Measurements from ENCODE around the gene OTUD7B.
A peak's percentile ranks its signal among the peaks of the same experiment; 100 is the strongest.

The OTUD7B gene

DNA sequence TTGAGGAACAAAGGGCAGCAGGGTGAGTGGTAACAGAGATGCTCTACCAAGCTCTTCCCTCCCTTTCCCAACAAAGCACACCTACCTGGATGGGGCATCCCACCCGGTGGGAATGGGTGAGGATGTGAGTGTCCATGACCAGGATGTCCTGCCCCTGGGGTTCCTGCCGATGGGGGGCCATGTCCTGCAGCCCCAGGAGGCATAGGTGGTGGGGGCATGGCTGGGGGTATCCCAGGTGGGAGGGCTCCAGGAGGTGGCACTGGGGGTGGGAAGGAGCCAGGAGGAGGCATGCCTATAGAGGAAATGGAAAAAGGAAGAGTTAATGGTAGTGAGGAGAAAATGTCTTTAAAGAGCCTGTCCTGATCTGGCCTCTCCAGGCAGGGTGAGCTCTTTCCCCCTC, 84.8 kb downstream of the OTUD7B start:
- no peak overlapping the region for H3K4me3 ChIP-seq (ENCODE audit: low read length)
- DNase-seq (ENCODE audit: low read depth), result no peak
- TF ChIP-seq, protein P1, sequence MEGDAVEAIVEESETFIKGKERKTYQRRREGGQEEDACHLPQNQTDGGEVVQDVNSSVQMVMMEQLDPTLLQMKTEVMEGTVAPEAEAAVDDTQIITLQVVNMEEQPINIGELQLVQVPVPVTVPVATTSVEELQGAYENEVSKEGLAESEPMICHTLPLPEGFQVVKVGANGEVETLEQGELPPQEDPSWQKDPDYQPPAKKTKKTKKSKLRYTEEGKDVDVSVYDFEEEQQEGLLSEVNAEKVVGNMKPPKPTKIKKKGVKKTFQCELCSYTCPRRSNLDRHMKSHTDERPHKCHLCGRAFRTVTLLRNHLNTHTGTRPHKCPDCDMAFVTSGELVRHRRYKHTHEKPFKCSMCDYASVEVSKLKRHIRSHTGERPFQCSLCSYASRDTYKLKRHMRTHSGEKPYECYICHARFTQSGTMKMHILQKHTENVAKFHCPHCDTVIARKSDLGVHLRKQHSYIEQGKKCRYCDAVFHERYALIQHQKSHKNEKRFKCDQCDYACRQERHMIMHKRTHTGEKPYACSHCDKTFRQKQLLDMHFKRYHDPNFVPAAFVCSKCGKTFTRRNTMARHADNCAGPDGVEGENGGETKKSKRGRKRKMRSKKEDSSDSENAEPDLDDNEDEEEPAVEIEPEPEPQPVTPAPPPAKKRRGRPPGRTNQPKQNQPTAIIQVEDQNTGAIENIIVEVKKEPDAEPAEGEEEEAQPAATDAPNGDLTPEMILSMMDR (conservative IDR thresholded peaks at IDR 0.05; ENCODE audit: low read depth, low read length), result no peak

DNA sequence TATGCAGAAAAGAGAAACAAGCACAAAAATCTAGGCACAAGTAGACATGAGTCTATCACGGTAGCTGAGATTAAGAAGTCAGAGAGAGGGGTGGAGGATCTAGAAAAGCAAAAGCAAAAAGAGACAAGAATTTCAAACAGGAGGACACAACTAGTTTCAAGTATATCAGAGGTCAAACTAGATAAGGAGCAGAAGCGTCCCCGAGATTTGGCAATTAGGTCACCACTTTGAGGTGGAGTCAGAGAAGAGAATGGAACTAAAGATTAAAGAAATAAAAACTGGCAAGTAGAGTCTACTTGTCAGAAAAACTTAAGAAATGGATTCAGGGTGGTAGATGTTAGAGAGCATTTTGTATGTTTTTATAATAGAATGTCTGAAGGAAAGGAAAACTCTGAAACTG, 85.2 kb downstream of the OTUD7B start:
- TF ChIP-seq, protein P1 (conservative IDR thresholded peaks at IDR 0.05; ENCODE audit: low read depth, low read length), result no peak
- no peak overlapping the region for H3K4me3 ChIP-seq (ENCODE audit: low read length)

DNA sequence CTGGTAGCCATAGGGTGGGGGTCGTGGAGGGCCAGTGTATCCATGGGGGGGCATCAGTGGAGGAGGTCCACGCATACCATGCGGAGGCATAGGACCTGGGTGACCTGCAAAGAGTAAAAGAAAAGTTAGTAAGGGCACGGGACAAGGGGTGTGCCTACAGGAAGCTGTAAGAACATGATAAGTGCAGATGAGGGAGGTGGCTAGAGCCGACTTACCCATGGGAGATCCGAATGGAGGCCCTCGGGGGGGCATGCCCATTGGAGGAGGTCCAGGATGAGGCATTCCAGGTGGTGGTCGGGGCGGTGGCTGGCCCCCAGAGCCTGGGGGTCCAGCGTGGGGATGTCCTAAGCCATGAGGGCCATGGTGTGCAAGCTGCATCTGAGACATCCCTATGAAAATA, 86.9 kb downstream of the OTUD7B start:
- TF ChIP-seq, protein P1 (conservative IDR thresholded peaks at IDR 0.05; ENCODE audit: low read depth, low read length), result no peak
- DNase-seq (ENCODE audit: low read depth), result no peak
- no peak overlapping the region for H3K4me3 ChIP-seq (ENCODE audit: low read length)

More for the DNA sequence above, 85.2 kb downstream of the OTUD7B start:
- no peak for DNase-seq (ENCODE audit: low read depth)

DNA sequence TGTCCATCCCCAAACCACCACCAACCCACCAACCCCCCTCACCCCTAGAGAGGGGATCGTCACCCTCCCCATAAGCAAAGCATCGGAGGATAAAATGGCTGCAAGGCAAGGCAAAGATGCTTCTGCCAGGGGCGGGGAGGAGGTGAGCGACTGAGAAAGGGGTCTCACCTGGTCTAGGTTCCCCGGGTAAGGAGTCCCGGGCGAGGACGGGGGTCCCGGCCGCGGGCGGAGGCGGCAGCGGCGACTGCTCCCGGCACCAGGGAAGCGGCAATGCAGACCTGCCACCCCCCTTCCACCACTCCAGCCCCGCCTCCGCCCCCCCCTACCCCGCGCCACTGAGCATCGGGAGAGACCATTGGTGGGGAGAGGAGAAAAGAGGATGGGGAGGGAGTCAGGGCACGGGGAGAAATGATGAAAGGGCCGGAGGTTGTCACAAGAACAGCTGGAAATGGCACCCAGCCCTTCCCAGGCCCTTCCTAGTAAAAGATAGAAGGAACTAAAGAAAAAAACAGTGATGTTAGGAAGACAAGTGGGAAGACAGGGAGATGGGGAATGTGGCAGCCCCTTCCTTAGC, 92.9 kb downstream of the OTUD7B start, which contains the start of gene SV2A:
Gene SV2A, minus strand, starts transcription at position 274 of the 574 bp plus-strand sequence. CDS start 4,004 bp downstream, outside the sequence.
- TF ChIP-seq, protein P1 (conservative IDR thresholded peaks at IDR 0.05; ENCODE audit: low read depth, low read length), result no peak
- H3K4me3 ChIP-seq (ENCODE audit: low read length), result peak within 1 kb of the TSS; percentile 88
- no peak for DNase-seq (ENCODE audit: low read depth)

- TF ChIP-seq, protein P1 (conservative IDR thresholded peaks at IDR 0.05; ENCODE audit: low read depth, low read length), result no peak
- no peak for DNase-seq (ENCODE audit: low read depth)
- H3K4me3 ChIP-seq (ENCODE audit: low read length), result peak overlapping the region; percentile 88
Measured at GRCh38 chr1:149916898-149917252, 93.7 kb downstream of the OTUD7B start.

DNA sequence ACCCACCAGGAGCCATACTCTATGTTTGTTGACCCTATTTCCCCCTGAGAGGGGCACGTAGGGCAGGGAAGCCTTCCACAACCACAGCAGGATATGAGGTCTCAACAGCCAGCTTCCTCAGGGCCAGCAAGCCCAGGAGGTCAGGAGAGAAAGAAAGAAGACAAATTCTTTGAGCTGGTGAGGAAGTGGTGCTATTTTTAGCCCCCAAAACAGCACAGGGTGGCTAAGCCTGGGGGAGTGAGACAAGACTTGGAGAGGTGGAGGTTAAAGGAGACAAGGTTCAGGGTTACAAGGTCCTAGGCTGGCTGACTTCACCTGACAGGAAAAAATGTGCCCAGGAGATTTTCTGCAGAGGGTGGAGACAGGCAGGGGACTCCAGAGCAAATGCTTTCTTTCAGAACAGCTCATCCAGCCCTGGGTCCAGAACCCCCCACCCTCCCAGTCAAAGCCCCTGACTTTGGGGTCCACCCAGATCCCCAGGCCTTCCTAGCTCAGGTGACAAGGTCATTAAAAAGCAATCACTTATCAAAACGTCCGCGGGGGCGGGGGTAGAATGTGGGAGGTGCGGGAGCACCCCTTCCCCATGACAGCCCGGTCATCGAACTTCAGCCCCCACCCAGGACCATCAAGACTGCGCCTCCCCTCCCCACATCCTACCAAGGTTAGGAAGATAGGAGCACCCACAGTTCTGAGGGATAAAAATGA, 94.2 kb downstream of the OTUD7B start:
- TF ChIP-seq, protein P1 (conservative IDR thresholded peaks at IDR 0.05; ENCODE audit: low read depth, low read length), result no peak
- no peak for DNase-seq (ENCODE audit: low read depth)
- peak overlapping the region; percentile 88 for H3K4me3 ChIP-seq (ENCODE audit: low read length)

All from retinal pigment epithelial cell (primary cell).